ENCODE data around the gene TXNDC11.

The TXNDC11 gene

DNA sequence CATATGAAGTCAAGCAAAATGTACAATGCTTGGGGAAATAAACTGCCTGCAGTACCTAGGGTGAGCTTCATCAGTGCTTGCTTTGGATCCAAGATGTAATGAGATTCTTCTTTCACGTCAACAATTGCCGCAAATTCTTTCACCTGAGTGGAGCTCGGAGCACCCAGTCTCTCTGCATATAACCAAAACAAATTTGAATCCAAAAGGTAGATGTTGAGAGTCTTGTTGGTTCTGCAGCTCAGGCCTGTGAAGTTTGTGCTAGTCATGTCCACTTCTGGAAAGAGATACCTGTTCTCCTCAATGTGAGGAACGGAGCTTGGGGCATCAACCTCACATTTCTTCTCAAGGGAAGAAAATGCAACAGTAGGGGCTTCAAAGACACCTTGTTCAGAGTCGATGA, 51.4 kb downstream of the TXNDC11 start:
- TF ChIP-seq, protein P1, sequence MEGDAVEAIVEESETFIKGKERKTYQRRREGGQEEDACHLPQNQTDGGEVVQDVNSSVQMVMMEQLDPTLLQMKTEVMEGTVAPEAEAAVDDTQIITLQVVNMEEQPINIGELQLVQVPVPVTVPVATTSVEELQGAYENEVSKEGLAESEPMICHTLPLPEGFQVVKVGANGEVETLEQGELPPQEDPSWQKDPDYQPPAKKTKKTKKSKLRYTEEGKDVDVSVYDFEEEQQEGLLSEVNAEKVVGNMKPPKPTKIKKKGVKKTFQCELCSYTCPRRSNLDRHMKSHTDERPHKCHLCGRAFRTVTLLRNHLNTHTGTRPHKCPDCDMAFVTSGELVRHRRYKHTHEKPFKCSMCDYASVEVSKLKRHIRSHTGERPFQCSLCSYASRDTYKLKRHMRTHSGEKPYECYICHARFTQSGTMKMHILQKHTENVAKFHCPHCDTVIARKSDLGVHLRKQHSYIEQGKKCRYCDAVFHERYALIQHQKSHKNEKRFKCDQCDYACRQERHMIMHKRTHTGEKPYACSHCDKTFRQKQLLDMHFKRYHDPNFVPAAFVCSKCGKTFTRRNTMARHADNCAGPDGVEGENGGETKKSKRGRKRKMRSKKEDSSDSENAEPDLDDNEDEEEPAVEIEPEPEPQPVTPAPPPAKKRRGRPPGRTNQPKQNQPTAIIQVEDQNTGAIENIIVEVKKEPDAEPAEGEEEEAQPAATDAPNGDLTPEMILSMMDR (IDR thresholded peaks at IDR 0.05) = no peak

DNA sequence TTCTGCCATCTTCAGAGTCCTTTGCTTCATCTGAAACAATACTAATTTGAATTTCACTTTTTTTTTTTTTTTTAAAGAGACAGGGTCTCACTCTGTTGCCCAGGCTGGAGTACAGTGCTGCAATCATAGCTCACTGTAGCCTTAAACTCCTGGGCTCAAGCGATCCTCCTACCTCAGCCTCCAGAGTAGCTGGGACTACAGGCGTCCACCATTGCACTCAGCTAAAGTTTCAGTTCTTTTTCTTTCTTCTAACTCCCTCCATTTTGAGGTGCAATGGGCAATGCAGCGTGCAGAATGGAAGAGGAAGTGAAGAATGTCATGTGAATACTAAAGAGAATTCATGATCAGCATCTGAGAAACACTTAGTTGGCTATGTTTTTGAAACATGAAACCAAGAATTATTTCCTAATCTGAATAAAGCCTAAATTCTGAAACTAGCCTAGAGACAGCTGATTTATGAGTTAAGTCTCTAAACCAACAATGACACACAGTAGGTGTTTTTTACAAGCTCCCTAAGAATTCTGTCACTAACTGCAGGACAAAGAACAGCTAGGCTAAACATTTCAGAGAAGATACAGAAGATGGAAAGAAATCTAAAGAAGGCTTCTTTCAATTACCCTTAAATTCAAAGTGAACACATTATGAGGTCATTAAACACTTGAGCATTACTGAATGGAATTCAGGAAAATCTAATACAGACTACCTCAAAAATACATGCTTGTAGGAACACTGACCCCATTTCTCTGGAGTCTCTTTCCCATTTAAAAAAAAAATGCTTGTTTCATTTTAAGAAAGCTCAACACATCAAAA, 53.4 kb downstream of the TXNDC11 start:
- TF ChIP-seq, protein P1 (IDR thresholded peaks at IDR 0.05) = no peak

DNA sequence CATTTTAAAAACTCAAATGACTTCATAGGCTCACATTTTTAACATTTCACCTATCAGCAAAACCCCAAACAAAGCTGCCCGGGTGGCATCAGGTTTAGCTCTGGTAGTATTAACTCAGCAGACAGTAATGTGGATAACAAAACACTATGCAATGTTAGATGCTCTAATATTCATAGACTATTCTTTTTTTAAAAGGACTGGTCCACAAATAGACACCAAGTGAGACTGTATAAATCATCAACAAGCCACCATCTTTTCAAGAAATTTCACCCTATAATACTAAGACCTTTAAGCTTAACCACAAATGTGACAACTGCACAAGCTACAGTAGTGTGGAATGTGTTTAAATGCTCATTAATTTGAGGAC, 54.2 kb downstream of the TXNDC11 start:
- TF ChIP-seq, protein P1 (IDR thresholded peaks at IDR 0.05) = no peak

DNA sequence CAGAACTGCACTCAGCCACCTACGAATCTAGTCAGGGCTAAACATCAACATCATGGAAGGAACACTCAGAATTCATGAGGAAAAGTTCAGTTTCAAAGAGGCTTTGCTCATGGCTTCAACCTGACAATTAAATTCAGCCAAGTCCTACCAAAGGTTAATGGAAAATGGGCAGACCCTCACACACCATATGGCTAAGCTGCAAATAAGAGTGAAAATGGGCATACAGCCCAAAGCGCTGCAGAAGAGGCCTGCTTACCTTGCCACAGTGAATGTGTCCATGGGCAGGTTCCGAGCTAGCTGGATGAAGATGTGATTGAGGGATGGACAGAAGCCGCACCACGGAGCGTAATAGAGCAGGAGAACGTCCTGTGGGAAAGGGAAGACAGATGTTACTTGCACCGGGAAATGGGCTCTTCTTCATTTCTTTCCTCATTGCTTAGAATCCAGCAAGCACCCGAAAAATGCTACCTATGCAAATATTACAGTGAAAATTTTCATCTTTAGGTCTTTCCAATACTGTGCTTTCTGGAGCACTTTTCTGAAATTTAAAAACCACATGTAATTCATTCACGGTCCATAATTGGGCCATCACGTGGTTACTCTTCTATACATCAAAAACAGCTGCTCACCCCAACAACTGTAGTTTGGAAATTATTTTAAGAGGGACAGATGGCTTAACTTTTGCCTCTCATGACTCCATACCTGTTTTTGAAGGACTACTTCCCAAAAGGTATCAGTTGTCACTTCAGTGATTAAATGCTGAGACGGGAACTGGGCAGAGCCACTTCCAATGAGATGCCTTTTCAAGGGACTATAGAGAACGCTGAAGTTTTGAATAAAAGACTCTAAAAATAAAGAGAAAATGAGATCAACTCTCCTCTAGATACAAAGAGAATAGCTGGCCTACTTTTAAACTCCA, 54.8 kb downstream of the TXNDC11 start:
- TF ChIP-seq, protein P1 (IDR thresholded peaks at IDR 0.05) = no peak

DNA sequence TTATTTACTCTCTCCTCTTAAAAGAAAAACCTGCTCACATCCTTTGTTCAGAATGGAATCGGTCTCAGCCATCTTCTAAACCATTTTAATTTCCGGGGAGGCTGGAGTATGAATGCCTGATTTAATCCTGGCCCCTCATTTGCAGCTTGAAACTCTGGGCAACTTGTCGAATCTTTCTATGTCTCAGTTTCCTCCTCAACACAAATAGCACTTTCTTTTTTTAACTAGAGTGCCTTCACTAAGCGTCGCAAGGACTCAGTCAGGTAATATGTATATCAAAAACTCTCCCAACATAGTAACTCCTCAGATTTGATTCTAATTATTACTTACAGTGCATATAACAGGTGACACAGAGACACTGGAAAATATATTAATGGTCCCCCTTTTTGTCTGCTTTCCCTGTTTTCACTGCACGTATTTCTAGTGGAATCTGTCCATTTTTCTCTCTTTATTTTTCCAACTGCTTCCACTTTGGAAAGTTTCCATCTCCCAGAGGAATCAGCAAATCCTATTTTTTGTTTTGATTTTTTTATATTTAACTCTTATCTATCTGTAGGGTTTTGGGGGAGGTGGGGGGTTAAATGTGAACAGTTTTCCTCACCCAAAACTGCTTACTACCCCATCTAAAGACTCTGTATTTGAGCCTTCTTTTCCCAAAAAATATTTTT, 55.8 kb downstream of the TXNDC11 start:
- TF ChIP-seq, protein P1 (IDR thresholded peaks at IDR 0.05) = no peak

DNA sequence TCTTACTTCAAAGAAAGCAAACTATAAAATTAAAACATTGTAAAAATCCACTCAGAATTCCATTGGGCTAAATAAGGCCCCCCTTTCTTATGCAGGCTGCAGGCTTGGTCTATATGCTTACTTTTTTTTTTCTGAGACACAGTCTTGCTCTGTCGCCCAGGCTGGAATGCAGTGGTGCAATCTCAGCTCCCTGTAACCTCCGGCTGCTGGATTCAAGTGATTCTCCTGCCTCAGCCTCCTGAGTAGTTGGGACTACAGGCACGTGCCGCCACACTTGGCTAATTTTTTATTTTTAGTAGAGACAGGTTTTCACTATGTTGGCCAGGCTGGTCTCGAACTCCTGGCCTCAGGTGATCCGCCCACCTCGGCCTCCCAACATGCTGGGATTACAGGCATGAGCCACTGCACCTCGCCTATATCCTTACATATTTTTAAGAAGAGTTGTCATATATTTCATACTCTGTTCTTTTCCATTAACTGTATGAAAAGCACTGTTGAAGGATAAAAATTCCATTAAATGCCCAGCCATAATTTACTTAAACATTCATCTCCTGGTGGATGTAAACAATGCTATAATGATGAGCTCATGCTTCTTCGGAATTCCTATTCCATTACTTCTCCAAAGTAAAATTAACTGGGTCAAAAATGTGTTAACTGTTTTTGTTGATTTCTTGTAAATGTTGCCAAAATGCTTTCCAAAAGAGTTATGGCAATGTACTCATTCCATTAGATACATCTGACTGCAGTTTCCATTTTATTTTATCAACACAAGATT, 56.6 kb downstream of the TXNDC11 start:
- TF ChIP-seq, protein P1 (IDR thresholded peaks at IDR 0.05) = no peak

Measured in LNCAP (cell line).